HepG2 (cell line): ENCODE measurements around the gene NFATC3. TPM values are rescaled to one million over a fixed set of nuclear protein-coding genes. Genes with fewer than 3 reads are reported as not detected.

Experiments
- CHD4 ChIP-seq: fragments of 200-600 bp; sonication (generic); IDR thresholded peaks from 2 replicates; pipeline ENCODE4 v1.7.0; 2017; ENCODE audit warnings: mild to moderate bottlenecking, low read length, borderline replicate concordance
- GATAD2A ChIP-seq: IDR thresholded peaks from 2 replicates; pipeline ENCODE4 v1.6.1; 2016
- HMGA1 ChIP-seq: sonication (generic); formaldehyde crosslinking; conservative IDR thresholded peaks from 2 replicates; pipeline ENCODE4 v1.4.0; 2020; ENCODE audit warnings: missing genetic modification reagents
- KLF11 ChIP-seq: IDR thresholded peaks from 2 replicates; pipeline ENCODE4 v1.6.1; 2016; ENCODE audit warnings: missing compliant biosample characterization
- MYNN ChIP-seq: sonication (generic); formaldehyde crosslinking; IDR thresholded peaks from 2 replicates; pipeline ENCODE4 v1.4.0; 2020; ENCODE audit warnings: mild to moderate bottlenecking, low read depth, missing genetic modification reagents
- POLR2A ChIP-seq, 2 experiments: IDR thresholded peaks; 2 replicates each; pipeline ENCODE4 v1.6.1; 2011; ENCODE audit warnings: low read depth in 2 of 2, low read length in 2 of 2, mild to moderate bottlenecking in 1 of 2, moderate library complexity in 1 of 2; ENCODE audit not compliant: insufficient read depth in 1 of 2
- SMC3 ChIP-seq: IDR thresholded peaks from 2 replicates; pipeline ENCODE4 v1.6.1; 2011; ENCODE audit warnings: low read length, improper control_type of control experiment
- ZNF350 ChIP-seq: sonication (generic); formaldehyde crosslinking; IDR thresholded peaks from 2 replicates; pipeline ENCODE4 v1.4.0; 2020; ENCODE audit warnings: mild to moderate bottlenecking, low read depth, missing genetic modification reagents, borderline replicate concordance
- ZNF605 ChIP-seq: sonication (generic); formaldehyde crosslinking; IDR thresholded peaks from 2 replicates; pipeline ENCODE4 v1.8.0; 2022; ENCODE audit warnings: mild to moderate bottlenecking, missing genetic modification reagents
- polyA plus RNA-seq, 8 experiments: library from polyadenylated mRNA; depleted of rRNA in 3 of 8; stranded (reverse) in 7 of 8; unstranded in 1 of 8; fragments of >200 nt; fragmentation: Illumina TruSeq in 4 of 8; extraction: Trizol in 4 of 8; gene quantifications; 2 replicates each; pipeline versions ENCODE4 v1.2.1 to v1.2.3, GENCODE V29; 2011 to 2016; ENCODE audit warnings: low read depth in 4 of 8, missing spikeins in 1 of 8, mixed read lengths in 1 of 8; ENCODE audit not compliant: insufficient read depth in 1 of 8
- total RNA-seq, 5 experiments: library from RNA; depleted of rRNA; stranded (reverse); fragments of >200 nt; fragmentation: Illumina TruSeq; extraction: Trizol; gene quantifications; 2 replicates each; pipeline ENCODE4 v1.2.3, GENCODE V29; 2016; ENCODE audit warnings: low read depth in 1 of 5
- TF ChIP-seq, protein P1 (sequence below): sonication (generic); formaldehyde crosslinking; IDR thresholded peaks from 2 replicates; pipeline ENCODE4 v1.4.0; 2020; ENCODE audit warnings: mild to moderate bottlenecking, missing genetic modification reagents
- TF ChIP-seq, protein P2 (sequence below): sonication (generic); formaldehyde crosslinking; IDR thresholded peaks from 2 replicates; pipeline ENCODE4 v1.4.0; 2020; ENCODE audit warnings: missing genetic modification reagents
- TF ChIP-seq, protein P3 (sequence below): sonication (generic); formaldehyde crosslinking; IDR thresholded peaks from 2 replicates; pipeline ENCODE4 v1.5.0; 2020; ENCODE audit warnings: mild to moderate bottlenecking, missing genetic modification reagents

The NFATC3 gene
- total and polyA plus RNA-seq, 2 of the 13 experiments (the other 11 are each of a cell fraction or from before 2014, with no cell fraction given): 52.6 to 62.7 TPM

DNA sequence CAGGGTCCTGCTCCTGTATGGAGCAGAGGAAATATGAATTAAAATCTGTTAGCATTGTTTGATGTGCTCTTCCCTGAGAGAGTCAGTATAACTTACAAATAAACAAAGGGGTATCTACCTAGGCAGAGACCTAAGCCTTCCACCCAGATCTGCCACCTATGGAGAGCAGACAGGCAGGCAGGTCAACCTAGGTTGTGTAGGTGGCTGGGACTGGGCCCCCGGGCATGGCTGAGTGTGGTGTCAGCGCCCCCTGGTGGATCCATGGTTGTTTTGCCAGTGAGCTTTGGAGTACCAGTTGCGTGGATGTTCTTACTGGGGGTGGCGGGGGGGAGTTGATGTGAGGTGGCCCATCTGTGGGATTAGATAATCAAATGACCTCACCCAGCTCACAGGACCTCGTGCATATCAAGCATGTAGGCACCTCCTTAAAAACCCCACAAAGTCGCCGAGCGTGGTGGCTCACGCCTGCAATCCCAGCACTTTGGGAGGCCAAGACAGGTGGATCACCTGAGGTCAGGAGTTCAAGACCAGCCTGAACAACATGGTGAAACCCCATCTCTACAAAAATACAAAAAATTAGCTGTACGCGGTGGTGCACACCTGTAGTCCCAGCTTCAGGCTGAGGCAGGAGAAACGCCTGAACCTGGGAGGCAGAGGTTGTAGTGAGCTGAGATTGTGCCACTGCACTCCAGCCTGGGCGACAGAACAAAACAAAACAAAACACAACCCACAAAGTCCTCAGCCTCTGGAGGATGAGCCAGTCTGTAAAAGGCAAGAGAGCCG is 44.5 kb upstream of the NFATC3 start (continued):
- TF ChIP-seq, protein P1, sequence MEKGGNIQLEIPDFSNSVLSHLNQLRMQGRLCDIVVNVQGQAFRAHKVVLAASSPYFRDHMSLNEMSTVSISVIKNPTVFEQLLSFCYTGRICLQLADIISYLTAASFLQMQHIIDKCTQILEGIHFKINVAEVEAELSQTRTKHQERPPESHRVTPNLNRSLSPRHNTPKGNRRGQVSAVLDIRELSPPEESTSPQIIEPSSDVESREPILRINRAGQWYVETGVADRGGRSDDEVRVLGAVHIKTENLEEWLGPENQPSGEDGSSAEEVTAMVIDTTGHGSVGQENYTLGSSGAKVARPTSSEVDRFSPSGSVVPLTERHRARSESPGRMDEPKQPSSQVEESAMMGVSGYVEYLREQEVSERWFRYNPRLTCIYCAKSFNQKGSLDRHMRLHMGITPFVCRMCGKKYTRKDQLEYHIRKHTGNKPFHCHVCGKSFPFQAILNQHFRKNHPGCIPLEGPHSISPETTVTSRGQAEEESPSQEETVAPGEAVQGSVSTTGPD (CRISPR knock-in tag): no peak
- TF ChIP-seq HMGA1 (no peak), ZNF605 (CRISPR knock-in tag) (peak; percentile 51; the same call in 1 of the 2 replicates), KLF11 (CRISPR knock-in tag) (no peak), ZNF350 (CRISPR knock-in tag) (peak; percentile 40; the same call in 1 of the 2 replicates), CHD4 (no peak), MYNN (CRISPR knock-in tag) (no peak), POLR2A (IDR thresholded peaks at IDR 0.05; ENCODE audit: insufficient read depth in 1 of 2, low read depth in 2 of 2, low read length in 2 of 2) (no peak), GATAD2A (CRISPR knock-in tag) (peak; percentile 56; the same call in 1 of the 2 replicates), SMC3 (peak; percentile 91)
- TF ChIP-seq, protein P2, sequence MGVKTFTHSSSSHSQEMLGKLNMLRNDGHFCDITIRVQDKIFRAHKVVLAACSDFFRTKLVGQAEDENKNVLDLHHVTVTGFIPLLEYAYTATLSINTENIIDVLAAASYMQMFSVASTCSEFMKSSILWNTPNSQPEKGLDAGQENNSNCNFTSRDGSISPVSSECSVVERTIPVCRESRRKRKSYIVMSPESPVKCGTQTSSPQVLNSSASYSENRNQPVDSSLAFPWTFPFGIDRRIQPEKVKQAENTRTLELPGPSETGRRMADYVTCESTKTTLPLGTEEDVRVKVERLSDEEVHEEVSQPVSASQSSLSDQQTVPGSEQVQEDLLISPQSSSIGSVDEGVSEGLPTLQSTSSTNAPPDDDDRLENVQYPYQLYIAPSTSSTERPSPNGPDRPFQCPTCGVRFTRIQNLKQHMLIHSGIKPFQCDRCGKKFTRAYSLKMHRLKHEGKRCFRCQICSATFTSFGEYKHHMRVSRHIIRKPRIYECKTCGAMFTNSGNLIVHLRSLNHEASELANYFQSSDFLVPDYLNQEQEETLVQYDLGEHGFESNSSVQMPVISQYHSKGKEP (CRISPR knock-in tag): no peak
- TF ChIP-seq, protein P3, sequence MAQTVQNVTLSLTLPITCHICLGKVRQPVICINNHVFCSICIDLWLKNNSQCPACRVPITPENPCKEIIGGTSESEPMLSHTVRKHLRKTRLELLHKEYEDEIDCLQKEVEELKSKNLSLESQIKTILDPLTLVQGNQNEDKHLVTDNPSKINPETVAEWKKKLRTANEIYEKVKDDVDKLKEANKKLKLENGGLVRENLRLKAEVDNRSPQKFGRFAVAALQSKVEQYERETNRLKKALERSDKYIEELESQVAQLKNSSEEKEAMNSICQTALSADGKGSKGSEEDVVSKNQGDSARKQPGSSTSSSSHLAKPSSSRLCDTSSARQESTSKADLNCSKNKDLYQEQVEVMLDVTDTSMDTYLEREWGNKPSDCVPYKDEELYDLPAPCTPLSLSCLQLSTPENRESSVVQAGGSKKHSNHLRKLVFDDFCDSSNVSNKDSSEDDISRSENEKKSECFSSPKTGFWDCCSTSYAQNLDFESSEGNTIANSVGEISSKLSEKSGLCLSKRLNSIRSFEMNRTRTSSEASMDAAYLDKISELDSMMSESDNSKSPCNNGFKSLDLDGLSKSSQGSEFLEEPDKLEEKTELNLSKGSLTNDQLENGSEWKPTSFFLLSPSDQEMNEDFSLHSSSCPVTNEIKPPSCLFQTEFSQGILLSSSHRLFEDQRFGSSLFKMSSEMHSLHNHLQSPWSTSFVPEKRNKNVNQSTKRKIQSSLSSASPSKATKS (CRISPR knock-in tag): no peak
